GM18505 (cell line): Measurements from ENCODE around the gene CAP2.
"Not testable (repeated sequence)": the region's sequence is repeated elsewhere in the genome, so short reads cannot be mapped to it uniquely, and the experiment has no call there.

Experiments used
- ATAC-seq: cut with Tn5 transposase; IDR thresholded peaks from one replicate; pipeline ENCODE4 v1.9.1; 2021; ENCODE audit not compliant: unreplicated experiment
- POLR2A ChIP-seq: IDR thresholded peaks from 4 replicates; pipeline ENCODE4 v1.6.1; 2011; ENCODE audit warnings: borderline replicate concordance; ENCODE audit not compliant: insufficient read depth, insufficient read length; ENCODE audit errors: extremely low read depth

The CAP2 gene

GRCh38 chr6:17410281-17410680 is 16.9 kb downstream of the CAP2 start:
- TF ChIP-seq POLR2A = no peak
- ATAC-seq = no peak

- ATAC-seq = no peak
- TF ChIP-seq POLR2A = no peak
These were observed 19.9 kb downstream of the CAP2 start for GRCh38 chr6:17413313-17413750.

GRCh38 chr6:17414395-17414794 is 21.0 kb downstream of the CAP2 start:
- ATAC-seq = not testable (repeated sequence)

- no peak for ATAC-seq
- no peak for TF ChIP-seq POLR2A
These were observed 21.9 kb downstream of the CAP2 start for GRCh38 chr6:17415321-17415720.

- no peak for ATAC-seq
- no peak for TF ChIP-seq POLR2A
These were observed 23.4 kb downstream of the CAP2 start for GRCh38 chr6:17416806-17417205.

- no peak for ATAC-seq
- TF ChIP-seq POLR2A = no peak
These were observed 24.4 kb downstream of the CAP2 start for GRCh38 chr6:17417817-17418216.

- ATAC-seq = no peak
- no peak for TF ChIP-seq POLR2A
These were observed 25.1 kb downstream of the CAP2 start for GRCh38 chr6:17418281-17419188.

GRCh38 chr6:17419189-17419575 is 25.8 kb downstream of the CAP2 start:
- TF ChIP-seq POLR2A = no peak
- ATAC-seq = no peak

- no peak for ATAC-seq
These were observed 27.0 kb downstream of the CAP2 start for GRCh38 chr6:17420368-17420767.

GRCh38 chr6:17421406-17421805 is 28.0 kb downstream of the CAP2 start:
- no peak for ATAC-seq
- no peak for TF ChIP-seq POLR2A

More at GRCh38 chr6:17420368-17420767, 27.0 kb downstream of the CAP2 start:
- no peak for TF ChIP-seq POLR2A

GRCh38 chr6:17423026-17423425 is 29.6 kb downstream of the CAP2 start:
- no peak for TF ChIP-seq POLR2A
- ATAC-seq = no peak

- TF ChIP-seq POLR2A = no peak
- ATAC-seq = no peak
These were observed 33.7 kb downstream of the CAP2 start for GRCh38 chr6:17427062-17427461.

GRCh38 chr6:17427617-17428016 is 34.2 kb downstream of the CAP2 start:
- no peak for TF ChIP-seq POLR2A

GRCh38 chr6:17428595-17429120 is 35.3 kb downstream of the CAP2 start:
- not testable (repeated sequence) for ATAC-seq

More at GRCh38 chr6:17427617-17428016, 34.2 kb downstream of the CAP2 start:
- no peak for ATAC-seq

- TF ChIP-seq POLR2A = no peak
- no peak for ATAC-seq
These were observed 36.1 kb downstream of the CAP2 start for GRCh38 chr6:17429383-17430061.

GRCh38 chr6:17431581-17431980 is 38.2 kb downstream of the CAP2 start:
- no peak for TF ChIP-seq POLR2A
- ATAC-seq = no peak
